Breast epithelium (tissue), 3 donors: Measurements from ENCODE around the gene ZNF384.

Experiments used
- CTCF ChIP-seq, 3 donors: fragments of 450-650 bp; IDR thresholded peaks; one replicate each; pipeline ENCODE4 v1.5.1; 2016 to 2017; ENCODE audit warnings: antibody characterized with exemption in 3 of 3, mild to moderate bottlenecking in 3 of 3, moderate library complexity in 3 of 3
- POLR2A ChIP-seq: fragments of 450-650 bp; IDR thresholded peaks from one replicate; pipeline ENCODE4 v1.6.1; 2016; ENCODE audit warnings: antibody characterized with exemption, mild to moderate bottlenecking, moderate library complexity
- POLR2AphosphoS5 ChIP-seq, 3 donors: sonication (generic); formaldehyde crosslinking; IDR thresholded peaks; one replicate each; pipeline ENCODE4 v1.6.1; 2017; ENCODE audit warnings: antibody characterized with exemption in 3 of 3

GRCh38 chr12:6692888-6693287 is 3.7 kb upstream of the ZNF384 start:
- TF ChIP-seq POLR2A (no peak), CTCF (IDR thresholded peaks at IDR 0.05) (no peak), POLR2AphosphoS5 (IDR thresholded peaks at IDR 0.05) (no peak)
